CD4-positive, alpha-beta T cell treated with Interleukin-6 at 100 ng/mL for 8 hours (primary cell): ENCODE results near the gene SECISBP2.

ENCODE experiments used
- DNase-seq: peaks from one replicate; pipeline ENCODE4 v3.0.0-alpha.2; 2020; ENCODE audit warnings: mixed read lengths, low spot score

SECISBP2 gene

DNA sequence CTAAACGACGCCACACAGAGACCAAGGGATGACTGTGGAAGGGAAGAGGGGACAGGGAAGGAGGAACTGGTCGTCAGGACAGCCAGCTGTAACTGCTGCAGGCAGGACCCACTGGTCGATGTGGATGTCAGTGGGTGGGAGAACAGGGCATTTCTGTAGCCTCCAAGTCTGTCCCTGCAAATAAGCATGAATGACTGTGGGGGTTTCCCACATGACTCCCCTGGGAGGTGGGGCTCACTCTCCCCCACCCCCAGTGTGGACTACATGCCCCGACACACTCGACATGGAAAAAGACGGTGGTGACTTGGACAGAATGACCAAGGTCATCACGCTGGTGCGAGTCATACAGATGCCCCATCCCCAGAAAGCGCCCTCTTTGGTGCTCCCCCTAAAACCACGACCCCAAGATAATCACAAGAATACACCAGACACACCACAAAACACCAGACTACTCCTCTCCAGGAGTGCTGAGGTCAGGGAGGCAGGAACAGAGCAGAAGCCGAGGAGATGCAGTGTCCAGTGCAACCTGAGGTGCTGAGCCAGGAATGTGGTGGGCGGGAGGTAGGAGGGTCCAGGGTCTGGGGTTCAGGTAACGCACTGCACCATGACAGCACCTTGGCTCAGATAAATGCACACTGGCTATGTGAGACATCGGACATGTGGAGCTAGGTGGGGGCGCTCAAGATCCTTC is 64.9 kb downstream of the SECISBP2 start:
- DNase-seq: no peak

DNA sequence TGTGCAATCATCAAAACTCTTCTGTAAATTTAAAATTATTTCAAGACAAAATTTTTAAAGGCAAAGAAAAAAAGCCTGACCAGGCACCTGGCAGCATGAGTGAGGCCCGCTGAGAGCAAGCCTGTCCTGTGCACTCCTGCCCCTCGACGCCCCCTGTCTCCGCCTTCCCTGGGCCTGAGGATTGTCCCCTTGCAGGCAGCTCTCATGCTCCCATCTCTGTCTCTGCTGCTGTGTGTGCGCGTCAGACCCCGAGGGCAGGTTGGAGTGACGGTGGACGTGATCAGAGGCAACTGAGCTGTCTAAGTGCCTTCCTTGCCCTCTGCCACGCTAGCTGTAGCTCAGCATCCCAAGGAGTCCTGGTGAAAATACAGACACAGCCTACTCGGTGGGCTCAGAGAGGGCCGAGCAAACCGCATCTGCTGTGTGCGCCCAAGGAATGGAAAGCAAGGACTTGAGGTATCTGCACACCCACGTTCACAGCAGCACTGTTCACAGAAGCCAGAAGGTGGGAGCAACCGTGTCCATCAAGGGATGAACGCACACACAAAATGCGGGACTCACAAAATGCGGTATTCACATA is 65.5 kb downstream of the SECISBP2 start:
- DNase-seq: no peak

DNA sequence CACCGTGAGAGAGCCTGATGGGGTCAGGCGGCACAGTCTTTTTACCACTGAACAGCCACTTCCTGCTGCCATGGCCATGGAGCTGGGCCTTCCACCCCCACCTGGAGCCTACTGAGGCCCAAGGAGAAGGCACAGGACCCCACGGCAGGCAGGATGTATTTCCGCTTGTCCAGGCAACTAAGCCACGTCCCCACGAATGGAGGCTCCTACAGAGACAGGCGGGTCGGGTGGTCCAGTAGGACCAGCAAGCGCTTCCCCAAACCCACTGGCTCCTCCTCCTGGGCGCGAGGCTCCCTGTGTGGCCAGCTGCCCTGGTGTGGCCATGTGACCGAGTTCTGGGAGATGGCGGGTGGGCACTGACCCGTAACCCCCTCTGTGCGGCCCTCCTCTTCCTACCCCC is 66.5 kb downstream of the SECISBP2 start:
- no peak for DNase-seq

GRCh38 chr9:89386206-89386605 is 67.9 kb downstream of the SECISBP2 start:
- DNase-seq: no peak

GRCh38 chr9:89386797-89387196 is 68.5 kb downstream of the SECISBP2 start:
- DNase-seq: no peak

- DNase-seq: no peak
Measured at GRCh38 chr9:89387197-89387849, 69.0 kb downstream of the SECISBP2 start.

- no peak for DNase-seq
Measured at GRCh38 chr9:89388084-89388867, 70.0 kb downstream of the SECISBP2 start.

- DNase-seq: no peak
Measured at GRCh38 chr9:89388868-89389177, 70.5 kb downstream of the SECISBP2 start.

GRCh38 chr9:89390068-89390555 is 71.8 kb downstream of the SECISBP2 start:
- DNase-seq: no peak

GRCh38 chr9:89390578-89391116 is 72.3 kb downstream of the SECISBP2 start:
- no peak for DNase-seq

DNA sequence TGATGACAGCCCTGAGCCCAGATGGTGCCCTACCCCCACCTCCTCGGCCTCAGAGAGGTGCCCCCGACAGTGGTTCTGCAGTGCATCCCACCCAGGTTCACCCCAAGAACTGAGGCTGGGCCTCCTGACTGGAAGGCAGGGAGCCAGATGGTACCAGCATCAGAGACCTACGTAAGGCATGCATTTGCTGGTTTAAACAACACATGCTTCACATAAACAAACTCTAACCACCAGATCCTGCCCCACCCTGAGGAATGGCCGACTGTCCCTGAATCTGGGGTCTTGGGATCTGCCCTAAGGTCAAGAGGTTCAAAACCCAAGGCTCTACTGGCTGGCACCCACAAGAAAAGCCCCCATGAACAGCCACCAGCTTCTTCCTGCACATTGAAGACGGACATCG is 73.3 kb downstream of the SECISBP2 start:
- DNase-seq: no peak

- no peak for DNase-seq
Measured at GRCh38 chr9:89394412-89394811, 76.1 kb downstream of the SECISBP2 start.

- DNase-seq: no peak
Measured at GRCh38 chr9:89395931-89396710, 77.8 kb downstream of the SECISBP2 start.

DNA sequence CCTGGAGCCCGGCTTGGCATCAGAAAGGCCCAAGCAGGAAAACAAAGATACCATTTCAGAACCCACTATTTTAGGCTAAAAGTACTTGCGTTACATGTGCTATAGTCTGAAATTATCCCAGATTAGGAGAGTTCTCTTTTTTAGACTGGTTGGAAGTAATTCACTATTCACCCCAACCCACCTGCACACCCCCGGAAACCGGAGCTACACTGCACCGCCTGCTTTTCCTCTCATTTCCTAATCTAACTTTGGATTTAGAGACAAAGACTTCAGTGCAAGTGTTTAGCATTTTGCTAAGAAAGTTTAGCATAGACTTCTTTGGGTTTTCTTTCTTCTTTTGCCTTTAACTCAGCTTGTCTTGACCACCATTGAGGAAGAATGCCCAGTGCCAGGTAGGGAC is 79.2 kb downstream of the SECISBP2 start:
- DNase-seq: no peak

DNA sequence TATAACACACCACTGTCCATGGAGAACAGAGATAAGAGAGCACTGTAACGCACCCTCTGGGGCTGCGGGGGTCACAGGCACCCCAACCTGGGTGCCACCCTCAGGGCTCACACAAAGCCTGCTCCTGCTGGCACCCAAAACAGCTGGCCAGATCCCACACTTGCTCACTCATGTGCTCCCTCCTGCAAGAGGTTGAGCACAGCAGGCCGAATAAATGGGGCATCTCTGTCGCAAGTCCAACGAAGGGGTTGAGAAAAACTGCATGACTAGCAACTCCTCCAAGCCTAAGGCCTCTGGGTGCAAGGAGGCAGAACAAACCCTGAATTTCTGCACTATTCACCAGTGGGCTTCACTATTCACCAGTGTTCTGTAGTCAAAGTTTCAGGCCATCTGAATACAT is 80.3 kb downstream of the SECISBP2 start:
- DNase-seq: no peak

GRCh38 chr9:89400403-89401116 is 82.3 kb downstream of the SECISBP2 start:
- no peak for DNase-seq

- DNase-seq: no peak
Measured at GRCh38 chr9:89402695-89403427, 84.6 kb downstream of the SECISBP2 start.

- DNase-seq: no peak
Measured at GRCh38 chr9:89404074-89404473, 85.8 kb downstream of the SECISBP2 start.

GRCh38 chr9:89405826-89406225 is 87.5 kb downstream of the SECISBP2 start:
- DNase-seq: no peak

DNA sequence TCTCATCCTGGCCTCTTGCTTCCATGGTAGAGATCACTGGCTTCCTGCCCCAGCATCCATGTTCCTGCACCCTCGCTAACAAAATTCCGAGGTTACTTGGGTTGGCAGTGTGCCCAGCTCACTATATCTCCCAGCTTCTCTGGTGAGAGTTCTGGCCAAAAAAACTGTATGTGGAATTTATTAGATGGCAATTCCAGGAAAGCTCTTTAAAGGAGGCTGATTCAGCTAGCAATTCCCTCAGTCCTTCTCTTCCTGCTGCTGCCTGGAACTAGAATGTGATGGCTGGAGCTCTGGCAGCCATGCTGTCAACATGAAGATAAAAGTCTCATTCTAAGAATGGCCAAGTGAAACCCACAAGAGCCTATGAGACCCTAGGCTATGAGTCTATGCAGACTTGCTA is 88.8 kb downstream of the SECISBP2 start:
- DNase-seq: no peak
